Measurements from ENCODE around the gene ACSM5. TPM values are rescaled to one million over a fixed set of nuclear protein-coding genes. Genes with fewer than 3 reads are reported as not detected.
A peak's percentile ranks its signal among the peaks of the same experiment; 100 is the strongest.

ACSM5 gene
- total RNA-seq, 4 donors from 2014 or later: 1.00 to 4.8 TPM; not detected in 2

GRCh38 chr16:20391045-20391444 is 18.3 kb upstream of the ACSM5 start:
- no peaks in the 10 kb centered on the region for H3K36me3 ChIP-seq
- no peak overlapping the region for H3K4me3 ChIP-seq
- H3K4me1 ChIP-seq: peaks cover 0 to 5% (median 0%) of the 10 kb centered on the region in 3 donors
- intact Hi-C loops (cut with DNase I): no loop called here
- WGBS, 2 donors: 75 to 91% methylated on average over 5 of the region's 5 CpGs
- no peak overlapping the region for H3K27ac ChIP-seq
- peaks cover 0 to 14% (median 0%) of the 10 kb centered on the region in 4 donors for H3K27me3 ChIP-seq
- no peak for TF ChIP-seq POLR2A (IDR thresholded peaks at IDR 0.05)
- TF ChIP-seq CTCF (IDR thresholded peaks at IDR 0.05): no peak
- no peak for DNase-seq
- no peaks in the 10 kb centered on the region for H3K9me3 ChIP-seq

GRCh38 chr16:20393801-20394577 is 15.3 kb upstream of the ACSM5 start:
- H3K36me3 ChIP-seq: no peaks in the 10 kb centered on the region
- WGBS, 2 donors: 42 to 50% methylated on average over 2 of the region's 2 CpGs
- DNase-seq: no peak
- no peaks in the 10 kb centered on the region for H3K4me1 ChIP-seq
- peak overlapping the region in 1 of 4 donors; percentile 21 for H3K27ac ChIP-seq
- intact Hi-C loops (cut with DNase I): no loop called here
- no peak overlapping the region for H3K4me3 ChIP-seq
- no peak for TF ChIP-seq POLR2A (IDR thresholded peaks at IDR 0.05)
- TF ChIP-seq CTCF (IDR thresholded peaks at IDR 0.05): no peak
- H3K27me3 ChIP-seq: no peaks in the 10 kb centered on the region
- H3K9me3 ChIP-seq: no peaks in the 10 kb centered on the region

- Histone ChIP-seq H3K27me3 (no peaks in the 10 kb centered on the region), H3K4me3 (no peak overlapping the region), H3K36me3 (no peaks in the 10 kb centered on the region), H3K9me3 (no peaks in the 10 kb centered on the region), H3K4me1 (no peaks in the 10 kb centered on the region), H3K27ac (no peak overlapping the region)
- DNase-seq: no peak
- TF ChIP-seq POLR2A (IDR thresholded peaks at IDR 0.05) (no peak), CTCF (IDR thresholded peaks at IDR 0.05) (no peak)
- WGBS, 2 donors: 63 to 70% methylated on average over 2 of the region's 2 CpGs
- intact Hi-C loops (cut with DNase I): no loop called here
These were observed 13.4 kb upstream of the ACSM5 start for GRCh38 chr16:20395946-20396345.

- 85 to 88% methylated on average over 7 of the region's 7 CpGs for WGBS, 2 donors
- Histone ChIP-seq H3K4me3 (no peak overlapping the region), H3K9me3 (no peaks in the 10 kb centered on the region), H3K36me3 (no peaks in the 10 kb centered on the region), H3K27me3 (no peaks in the 10 kb centered on the region), H3K4me1 (no peaks in the 10 kb centered on the region), H3K27ac (no peak overlapping the region)
- TF ChIP-seq CTCF (IDR thresholded peaks at IDR 0.05): no peak
- TF ChIP-seq POLR2A (IDR thresholded peaks at IDR 0.05): no peak
- no peak for DNase-seq
- intact Hi-C loops (cut with DNase I): no loop called here
These were observed 12.4 kb upstream of the ACSM5 start for GRCh38 chr16:20396846-20397467.

- Histone ChIP-seq H3K27ac (no peak overlapping the region), H3K36me3 (no peaks in the 10 kb centered on the region)
These were observed 11.8 kb upstream of the ACSM5 start for GRCh38 chr16:20397468-20398074.

More at GRCh38 chr16:20397468-20398074, 11.8 kb upstream of the ACSM5 start:
- no peak for TF ChIP-seq CTCF (IDR thresholded peaks at IDR 0.05)
- no peak for TF ChIP-seq POLR2A (IDR thresholded peaks at IDR 0.05)
- Histone ChIP-seq H3K4me3 (no peak overlapping the region), H3K27me3 (no peaks in the 10 kb centered on the region), H3K4me1 (no peaks in the 10 kb centered on the region), H3K9me3 (no peaks in the 10 kb centered on the region)
- intact Hi-C loops (cut with DNase I): no loop called here
- DNase-seq: no peak
- 63 to 75% methylated on average over 5 to 7 of the region's 7 CpGs for WGBS, 2 donors
